Activated T-cell treated with anti-CD3 and anti-CD28 coated beads for 48 hours (primary cell): ENCODE data around the gene METRN.

Source experiments
- DNase-seq: peaks from one replicate; pipeline ENCODE4 v3.0.0-alpha.2; 2020; ENCODE audit warnings: low read depth

Gene METRN

GRCh38 chr16:724188-725040, 9.5 kb downstream of the METRN start:
- DNase-seq = no peak

GRCh38 chr16:725041-725376, 10.1 kb downstream of the METRN start:
- DNase-seq = no peak

GRCh38 chr16:725463-726187, 10.7 kb downstream of the METRN start:
- no peak for DNase-seq

- DNase-seq = no peak
These were observed 11.2 kb downstream of the METRN start for GRCh38 chr16:726188-726437.

GRCh38 chr16:726438-727290, 11.7 kb downstream of the METRN start, which contains the start of the genes CCDC78 and HAGHL:
Gene CCDC78 (minus strand): TSS chr16:726443. CDS start chr16:726367, 76 bp downstream.
Gene HAGHL (plus strand): TSS chr16:727106. CDS start chr16:727510, 404 bp downstream.
- DNase-seq = peak; percentile 70

- DNase-seq = no peak
These were observed 12.5 kb downstream of the METRN start for GRCh38 chr16:727291-727977.

- peak; percentile 66 for DNase-seq
These were observed 13.4 kb downstream of the METRN start for GRCh38 chr16:728131-728889.

GRCh38 chr16:728890-729744, 14.2 kb downstream of the METRN start:
- no peak for DNase-seq

GRCh38 chr16:729768-730665, 15.1 kb downstream of the METRN start:
- DNase-seq = no peak

- DNase-seq = no peak
These were observed 16.0 kb downstream of the METRN start for GRCh38 chr16:730666-731509.

GRCh38 chr16:732332-732731, 17.4 kb downstream of the METRN start:
- DNase-seq = no peak

- DNase-seq = no peak
These were observed 18.0 kb downstream of the METRN start for GRCh38 chr16:732936-733335.

GRCh38 chr16:733382-734207, 18.7 kb downstream of the METRN start:
- DNase-seq = peak; percentile 50

- DNase-seq = no peak
These were observed 19.5 kb downstream of the METRN start for GRCh38 chr16:734208-734980.

- DNase-seq = no peak
These were observed 20.3 kb downstream of the METRN start for GRCh38 chr16:734981-735881.
